Epithelial cell of esophagus (primary cell): ENCODE measurements around the gene SRMS.

Experiments used
- DNase-seq: peaks from one replicate; pipeline ENCODE4 v3.0.0; 2010; ENCODE audit warnings: low read depth
- H3K4me3 ChIP-seq: 2 replicates; pipeline ENCODE4 v1.5.1; 2011; ENCODE audit warnings: mild to moderate bottlenecking, low read length, control low read depth
- CTCF ChIP-seq: IDR thresholded peaks from 2 replicates; pipeline ENCODE4 v1.5.1; 2011; ENCODE audit warnings: low read depth, mild to moderate bottlenecking, low read length, control low read depth, inconsistent platforms; ENCODE audit not compliant: insufficient read depth; ENCODE audit errors: missing control alignments

Gene SRMS

GRCh38 chr20:63538204-63539091, 9.1 kb downstream of the SRMS start:
- no peak for TF ChIP-seq CTCF
- DNase-seq: peak; percentile 75
- no peak overlapping the region for H3K4me3 ChIP-seq

GRCh38 chr20:63537525-63538203, 9.9 kb downstream of the SRMS start:
- TF ChIP-seq CTCF: peak; percentile 81
- peak overlapping the region; percentile 24 for H3K4me3 ChIP-seq
- peak; percentile 92 for DNase-seq

GRCh38 chr20:63536997-63537524, 10.5 kb downstream of the SRMS start, which contains the start of gene PTK6:
Gene PTK6 (minus strand): TSS chr20:63537376. CDS start chr20:63537314, 62 bp downstream.
- H3K4me3 ChIP-seq: peak within 1 kb of the TSS; percentile 24
- peak; percentile 69 for DNase-seq
- TF ChIP-seq CTCF: no peak

- peak overlapping the region; percentile 19 for H3K4me3 ChIP-seq
- no peak for TF ChIP-seq CTCF
- peak; percentile 42 for DNase-seq
These were observed 11.1 kb downstream of the SRMS start for GRCh38 chr20:63536241-63536977.

DNA sequence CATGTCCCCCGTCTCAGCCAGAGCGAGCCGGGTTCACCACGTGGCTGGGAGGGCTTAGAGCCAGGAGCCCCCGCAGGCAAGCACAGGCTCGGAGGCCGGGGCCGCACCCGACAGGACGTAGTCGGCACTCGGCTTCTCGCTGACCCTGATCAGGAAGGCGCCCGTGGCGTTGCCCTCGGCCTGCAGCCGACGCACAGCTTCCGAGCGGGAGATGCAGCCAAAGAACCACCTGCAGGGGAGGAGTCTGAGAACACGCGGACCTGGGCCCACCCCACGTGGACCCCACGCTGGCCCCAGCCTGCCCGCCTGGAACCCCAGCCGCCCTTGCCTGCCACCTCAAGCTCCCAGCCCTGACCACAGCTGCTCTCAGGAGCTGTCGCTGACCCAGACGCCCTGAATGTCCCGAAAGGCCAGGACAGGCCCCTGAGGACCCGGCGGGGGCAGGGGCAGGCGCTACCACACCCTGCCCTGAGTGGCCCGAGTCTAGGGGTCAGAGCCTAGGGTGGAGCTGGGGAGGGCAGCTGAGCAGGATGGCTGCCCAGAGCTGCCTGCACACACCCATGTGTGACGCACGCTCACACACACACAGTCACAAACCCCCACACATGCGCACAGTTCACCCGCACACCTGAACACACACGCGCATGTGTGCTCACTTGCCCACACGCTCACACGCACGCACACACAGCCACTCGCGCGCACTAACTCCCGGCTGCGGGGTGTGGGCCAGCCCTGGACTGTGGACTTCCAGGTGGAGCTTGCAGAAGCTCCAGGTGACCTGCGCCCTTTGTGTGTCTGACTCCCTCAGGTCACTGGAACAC, 12.5 kb downstream of the SRMS start:
- no peak overlapping the region for H3K4me3 ChIP-seq
- DNase-seq: peak; percentile 56
- no peak for TF ChIP-seq CTCF

DNA sequence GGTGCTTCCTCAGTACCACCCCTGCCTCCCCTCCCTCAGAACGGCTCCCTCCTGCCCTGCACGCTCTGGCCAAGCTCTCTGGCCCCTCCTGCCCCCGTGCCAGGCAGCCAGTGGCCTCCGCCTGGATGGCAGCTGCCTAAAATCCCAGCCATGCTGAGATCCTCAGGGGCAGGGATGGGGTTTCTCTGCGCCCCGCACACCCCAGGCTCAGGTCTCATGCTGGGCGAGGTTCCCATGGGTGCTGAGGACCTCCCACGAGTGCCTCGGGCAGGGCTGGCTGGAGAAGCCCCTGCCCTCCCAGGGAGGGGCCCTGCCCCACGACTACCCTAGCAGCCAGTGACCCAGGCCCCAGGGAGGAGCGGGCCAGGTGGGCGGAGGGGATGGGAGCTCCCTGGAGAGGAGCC, 13.1 kb downstream of the SRMS start:
- no peak overlapping the region for H3K4me3 ChIP-seq
- DNase-seq: no peak
- no peak for TF ChIP-seq CTCF
